IMR-90 (cell line): ENCODE data around the gene ORAI1.

Experiments used
- CTCF ChIP-seq: conservative IDR thresholded peaks from 2 replicates; pipeline ENCODE4 v1.5.1; 2012; ENCODE audit warnings: mild to moderate bottlenecking, low read depth, low read length, improper control_type of control experiment
- POLR2A ChIP-seq: IDR thresholded peaks from 2 replicates; pipeline ENCODE4 v1.6.1; 2012; ENCODE audit warnings: mild to moderate bottlenecking, low read depth, low read length

GRCh38 chr12:121578230-121579189, 47.8 kb upstream of the ORAI1 start:
- TF ChIP-seq CTCF, result no peak
- TF ChIP-seq POLR2A, result no peak
